Naive thymus-derived CD8-positive, alpha-beta T cell (primary cell): ENCODE results near the gene CPZ. TPM values are rescaled to one million over a fixed set of nuclear protein-coding genes. Genes with fewer than 3 reads are reported as not detected.
A peak's percentile ranks its signal among the peaks of the same experiment; 100 is the strongest.
"Not testable (repeated sequence)": the region's sequence is repeated elsewhere in the genome, so short reads cannot be mapped to it uniquely, and the experiment has no call there.

Experiments
- ATAC-seq, 2 donors: fragments of 150-1000 bp; cut with Tn5 transposase in 1 of 2; sonication (Bioruptor Pico), chemical (Tn5 transposase) in 1 of 2; 1 replicate in 1 of 2; 2 replicates in 1 of 2; pipeline ENCODE4 v1.10.0; 2021; ENCODE audit warnings: mild to moderate bottlenecking in 2 of 2, moderate library complexity in 2 of 2
- POLR2A ChIA-PET: fragments of 350-600 bp; sonication (Branson Sonifier 250); formaldehyde crosslinking; loops from one replicate; lab custom pipeline; 2021; ENCODE audit warnings: antibody characterized with exemption; lab: Charles Lee
- DNase-seq, 10 donors: peaks; one replicate each; pipeline versions ENCODE4 v3.0.0 to v3.0.0-alpha.2; 2020 to 2022
- H3K27ac Mint-ChIP-seq, 10 donors: one replicate each; pipeline ENCODE4 v1.8.0; 2020 to 2022; ENCODE audit warnings: mild to moderate bottlenecking in 10 of 10, mixed read lengths in 10 of 10, moderate library complexity in 4 of 10, inconsistent platforms in 1 of 10
- H3K27me3 Mint-ChIP-seq, 5 donors: one replicate each; pipeline ENCODE4 v1.8.0; 2021 to 2022; ENCODE audit warnings: mixed read lengths in 5 of 5
- H3K36me3 Mint-ChIP-seq, 3 donors: one replicate each; pipeline ENCODE4 v1.8.0; 2020 to 2022; ENCODE audit warnings: mixed read lengths in 3 of 3, mild to moderate bottlenecking in 2 of 3, inconsistent platforms in 1 of 3
- H3K4me1 Mint-ChIP-seq, 4 donors: one replicate each; pipeline ENCODE4 v1.8.0; 2021 to 2022; ENCODE audit warnings: mixed read lengths in 4 of 4
- H3K4me3 Mint-ChIP-seq, 10 donors: one replicate each; pipeline ENCODE4 v1.8.0; 2020 to 2022; ENCODE audit warnings: mild to moderate bottlenecking in 10 of 10, mixed read lengths in 10 of 10, moderate library complexity in 6 of 10, inconsistent platforms in 1 of 10
- H3K9me3 Mint-ChIP-seq, 9 donors: one replicate each; pipeline ENCODE4 v1.8.0; 2020 to 2022; ENCODE audit warnings: mixed read lengths in 9 of 9, mild to moderate bottlenecking in 3 of 9, inconsistent platforms in 1 of 9, moderate library complexity in 1 of 9
- polyA plus RNA-seq, 3 donors: library from polyadenylated mRNA; unstranded; fragments of 300-500 nt; fragmentation: Illumina TruSeq; gene quantifications; one replicate each; pipeline ENCODE4 v1.2.3, GENCODE V29; 2021
- total RNA-seq, 8 experiments: library from RNA in 2 of 8; stranded (reverse) in 2 of 8; gene quantifications; one replicate each; pipeline ENCODE4 v1.2.3 and lab custom pipeline; 2021 to 2026

The CPZ gene
- total and polyA plus RNA-seq, 5 experiments from 2014 or later = not detected

GRCh38 chr4:8615366-8615765 lies 22.8 kb downstream of the CPZ start:
- POLR2A ChIA-PET = no interaction called here
- Mint-ChIP-seq H3K27me3 (peaks cover 0 to 14% (median 0%) of the 10 kb centered on the region in 5 donors), H3K4me3 (no peak overlapping the region), H3K9me3 (peaks cover 0 to 2% (median 0%) of the 10 kb centered on the region in 9 donors), H3K4me1 (no peaks in the 10 kb centered on the region), H3K36me3 (no peaks in the 10 kb centered on the region), H3K27ac (no peak overlapping the region)
- DNase-seq (peak in 1 of 10 donors; percentile 40), ATAC-seq (no peak)

GRCh38 chr4:8615921-8616787 lies 23.6 kb downstream of the CPZ start:
- POLR2A ChIA-PET = no interaction called here
- H3K36me3 Mint-ChIP-seq = no peaks in the 10 kb centered on the region
- no peak overlapping the region for H3K4me3 Mint-ChIP-seq
- no peak for ATAC-seq
- no peaks in the 10 kb centered on the region for H3K4me1 Mint-ChIP-seq
- peak overlapping the region in 1 of 10 donors; percentile 6 for H3K27ac Mint-ChIP-seq
- peaks cover 0 to 2% (median 0%) of the 10 kb centered on the region in 9 donors for H3K9me3 Mint-ChIP-seq
- peak in 1 of 10 donors; percentile 59 for DNase-seq
- peaks cover 0 to 9% (median 0%) of the 10 kb centered on the region in 5 donors for H3K27me3 Mint-ChIP-seq

- Mint-ChIP-seq H3K4me1 (no peaks in the 10 kb centered on the region), H3K4me3 (no peak overlapping the region), H3K27ac (no peak overlapping the region), H3K9me3 (peaks cover 0 to under 1% (median 0%) of the 10 kb centered on the region in 9 donors), H3K36me3 (no peaks in the 10 kb centered on the region), H3K27me3 (peaks cover 0 to 4% (median 0%) of the 10 kb centered on the region in 5 donors)
- ATAC-seq = no peak
- DNase-seq = peak in 1 of 10 donors; percentile 53
- POLR2A ChIA-PET = no interaction called here
Observed at GRCh38 chr4:8616831-8617230, 24.3 kb downstream of the CPZ start.

DNA sequence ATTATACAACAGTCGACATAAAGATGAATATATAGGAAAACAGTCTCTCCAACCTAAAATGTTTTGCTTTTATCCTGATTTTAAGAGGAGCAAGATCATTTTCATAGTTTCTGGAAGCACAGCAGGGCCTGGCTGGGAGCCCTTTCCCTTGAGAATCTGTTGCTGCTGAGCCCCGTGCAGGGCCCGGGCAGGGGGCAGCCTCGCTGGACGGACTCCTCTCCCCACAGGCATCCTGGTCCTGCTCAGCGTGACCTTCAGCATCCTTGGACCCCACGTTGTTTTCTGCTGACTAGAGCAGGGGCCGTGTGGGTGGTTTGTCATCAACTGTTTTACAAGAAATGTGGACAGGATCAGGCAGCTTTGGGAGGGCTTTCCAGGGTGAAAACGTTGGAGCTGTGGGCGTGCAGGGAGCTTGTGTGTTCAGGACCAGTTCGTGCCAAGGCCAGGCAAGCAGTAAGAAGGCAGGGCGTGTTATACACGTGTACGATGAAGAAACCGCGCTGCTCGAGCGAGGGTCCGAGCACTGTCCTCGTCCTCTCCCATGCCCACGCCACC lies 25.0 kb downstream of the CPZ start:
- Mint-ChIP-seq H3K27me3 (peaks cover 0 to 3% (median 0%) of the 10 kb centered on the region in 5 donors), H3K4me1 (no peaks in the 10 kb centered on the region), H3K36me3 (no peaks in the 10 kb centered on the region), H3K4me3 (no peak overlapping the region), H3K27ac (peak overlapping the region in 1 of 10 donors; percentile 54), H3K9me3 (no peaks in the 10 kb centered on the region)
- ATAC-seq = no peak
- POLR2A ChIA-PET = no interaction called here
- DNase-seq = peak in 1 of 10 donors; percentile 26

DNA sequence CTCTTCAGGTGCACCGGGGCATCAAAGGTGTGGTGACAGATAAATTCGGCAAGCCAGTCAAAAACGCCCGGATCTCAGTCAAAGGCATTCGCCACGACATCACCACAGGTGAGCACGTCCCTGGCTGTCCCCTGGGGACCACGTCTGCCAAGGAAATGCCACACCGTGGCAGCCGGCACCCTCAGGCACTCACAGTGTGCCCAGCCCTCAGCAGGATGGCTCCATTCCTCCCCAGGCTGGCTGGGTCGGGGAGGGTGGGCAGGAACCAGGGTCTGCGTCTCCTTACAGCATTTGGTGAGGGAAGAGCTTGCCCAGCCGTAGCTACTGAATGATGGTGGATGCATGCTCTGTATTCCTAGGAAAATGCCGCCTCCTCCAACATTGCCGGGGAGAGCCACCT lies 25.9 kb downstream of the CPZ start:
- no peak for ATAC-seq
- no peaks in the 10 kb centered on the region for H3K9me3 Mint-ChIP-seq
- H3K4me3 Mint-ChIP-seq = no peak overlapping the region
- no peak overlapping the region for H3K27ac Mint-ChIP-seq
- H3K27me3 Mint-ChIP-seq = peaks cover 0 to 3% (median 0%) of the 10 kb centered on the region in 5 donors
- POLR2A ChIA-PET = no interaction called here
- no peaks in the 10 kb centered on the region for H3K36me3 Mint-ChIP-seq
- H3K4me1 Mint-ChIP-seq = no peaks in the 10 kb centered on the region
- DNase-seq = peak in 1 of 10 donors; percentile 36

DNA sequence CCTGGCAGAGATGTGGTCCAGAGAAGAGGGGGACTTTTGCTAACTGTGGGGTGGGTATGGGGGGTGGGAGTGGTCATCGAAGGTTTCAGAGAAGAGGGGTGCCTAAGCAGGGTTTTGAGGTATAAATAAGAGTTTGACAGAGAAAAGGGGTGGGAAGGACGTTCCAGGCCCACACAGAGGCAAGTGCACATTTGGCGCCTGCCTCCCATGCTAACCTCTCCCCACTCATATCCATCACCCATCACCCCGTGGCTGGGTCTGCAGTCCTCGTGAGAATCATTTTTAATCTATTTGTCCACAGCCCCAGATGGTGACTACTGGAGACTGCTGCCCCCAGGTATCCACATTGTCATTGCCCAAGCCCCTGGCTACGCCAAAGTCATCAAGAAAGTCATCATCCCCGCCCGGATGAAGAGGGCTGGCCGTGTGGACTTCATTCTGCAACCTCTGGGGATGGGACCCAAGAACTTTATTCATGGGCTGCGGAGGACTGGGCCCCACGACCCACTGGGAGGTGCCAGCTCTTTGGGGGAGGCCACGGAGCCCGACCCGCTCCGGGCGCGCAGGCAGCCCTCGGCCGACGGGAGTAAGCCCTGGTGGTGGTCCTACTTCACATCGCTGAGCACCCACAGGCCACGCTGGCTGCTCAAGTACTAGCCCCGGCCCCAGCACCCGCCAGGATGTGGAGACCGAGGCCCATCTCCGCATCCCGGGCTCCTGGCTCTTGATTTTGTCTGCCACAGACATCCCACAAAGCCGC lies 26.6 kb downstream of the CPZ start:
- DNase-seq (peak in 1 of 10 donors; percentile 30), ATAC-seq (no peak)
- H3K27me3 Mint-ChIP-seq = peaks cover 0 to 3% (median 0%) of the 10 kb centered on the region in 5 donors
- no peak overlapping the region for H3K27ac Mint-ChIP-seq
- H3K9me3 Mint-ChIP-seq = no peaks in the 10 kb centered on the region
- no peaks in the 10 kb centered on the region for H3K36me3 Mint-ChIP-seq
- H3K4me1 Mint-ChIP-seq = no peaks in the 10 kb centered on the region
- H3K4me3 Mint-ChIP-seq = no peak overlapping the region
- POLR2A ChIA-PET = no interaction called here

- H3K4me1 Mint-ChIP-seq, H3K4me3 Mint-ChIP-seq, H3K27me3 Mint-ChIP-seq, H3K9me3 Mint-ChIP-seq, H3K36me3 Mint-ChIP-seq, ATAC-seq, H3K27ac Mint-ChIP-seq, POLR2A ChIA-PET, DNase-seq: not testable (repeated sequence)
Observed at GRCh38 chr4:8621135-8621534, 28.6 kb downstream of the CPZ start.

DNA sequence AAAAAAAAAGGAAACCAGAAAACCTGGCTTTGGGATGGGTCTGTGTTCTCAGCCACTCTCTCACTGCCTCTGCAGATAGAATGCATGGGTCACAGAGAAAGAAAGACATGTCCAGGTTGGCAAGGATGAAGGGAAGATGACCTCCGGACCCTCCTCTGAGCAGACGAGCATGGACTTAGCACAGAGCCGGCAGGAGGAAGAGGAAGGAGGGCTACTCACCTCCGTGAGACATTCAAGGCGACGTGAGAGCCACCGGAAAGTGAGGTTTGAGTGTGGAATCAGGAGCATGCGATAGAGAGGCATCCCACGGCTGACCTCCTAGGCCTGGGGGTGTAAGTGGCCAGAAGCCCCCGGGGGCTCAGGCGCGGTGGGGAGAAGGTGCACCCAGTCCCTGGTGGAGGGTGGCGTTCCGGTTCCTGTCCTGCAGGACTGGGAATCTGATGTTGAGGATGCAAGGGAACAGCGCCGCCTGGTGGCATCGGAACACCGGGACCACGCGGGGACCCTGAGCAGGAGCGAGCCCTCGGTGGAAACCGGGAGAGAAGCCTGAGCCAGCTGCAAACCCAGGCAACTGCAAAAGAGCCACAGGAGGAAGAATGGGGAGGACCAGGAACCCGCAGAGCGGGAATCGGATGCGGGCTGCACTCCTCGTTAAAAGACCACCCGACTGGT lies 32.2 kb downstream of the CPZ start:
- DNase-seq, H3K27ac Mint-ChIP-seq, POLR2A ChIA-PET, H3K27me3 Mint-ChIP-seq, H3K36me3 Mint-ChIP-seq, ATAC-seq, H3K4me1 Mint-ChIP-seq, H3K4me3 Mint-ChIP-seq, H3K9me3 Mint-ChIP-seq: not testable (repeated sequence)

DNA sequence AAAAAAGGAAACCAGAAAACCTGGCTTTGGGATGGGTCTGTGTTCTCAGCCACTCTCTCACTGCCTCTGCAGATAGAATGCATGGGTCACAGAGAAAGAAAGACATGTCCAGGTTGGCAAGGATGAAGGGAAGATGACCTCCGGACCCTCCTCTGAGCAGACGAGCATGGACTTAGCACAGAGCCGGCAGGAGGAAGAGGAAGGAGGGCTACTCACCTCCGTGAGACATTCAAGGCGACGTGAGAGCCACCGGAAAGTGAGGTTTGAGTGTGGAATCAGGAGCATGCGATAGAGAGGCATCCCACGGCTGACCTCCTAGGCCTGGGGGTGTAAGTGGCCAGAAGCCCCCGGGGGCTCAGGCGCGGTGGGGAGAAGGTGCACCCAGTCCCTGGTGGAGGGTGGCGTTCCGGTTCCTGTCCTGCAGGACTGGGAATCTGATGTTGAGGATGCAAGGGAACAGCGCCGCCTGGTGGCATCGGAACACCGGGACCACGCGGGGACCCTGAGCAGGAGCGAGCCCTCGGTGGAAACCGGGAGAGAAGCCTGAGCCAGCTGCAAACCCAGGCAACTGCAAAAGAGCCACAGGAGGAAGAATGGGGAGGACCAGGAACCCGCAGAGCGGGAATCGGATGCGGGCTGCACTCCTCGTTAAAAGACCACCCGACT lies 37.8 kb downstream of the CPZ start:
- H3K27me3 Mint-ChIP-seq, DNase-seq, H3K36me3 Mint-ChIP-seq, H3K27ac Mint-ChIP-seq, POLR2A ChIA-PET, ATAC-seq, H3K4me1 Mint-ChIP-seq, H3K9me3 Mint-ChIP-seq, H3K4me3 Mint-ChIP-seq: not testable (repeated sequence)

GRCh38 chr4:8631896-8632295 lies 39.3 kb downstream of the CPZ start:
- H3K4me3 Mint-ChIP-seq, H3K9me3 Mint-ChIP-seq, POLR2A ChIA-PET, H3K36me3 Mint-ChIP-seq, H3K27ac Mint-ChIP-seq, ATAC-seq, H3K27me3 Mint-ChIP-seq, H3K4me1 Mint-ChIP-seq: not testable (repeated sequence)
- peak in 1 of 10 donors; percentile 37 for DNase-seq

DNA sequence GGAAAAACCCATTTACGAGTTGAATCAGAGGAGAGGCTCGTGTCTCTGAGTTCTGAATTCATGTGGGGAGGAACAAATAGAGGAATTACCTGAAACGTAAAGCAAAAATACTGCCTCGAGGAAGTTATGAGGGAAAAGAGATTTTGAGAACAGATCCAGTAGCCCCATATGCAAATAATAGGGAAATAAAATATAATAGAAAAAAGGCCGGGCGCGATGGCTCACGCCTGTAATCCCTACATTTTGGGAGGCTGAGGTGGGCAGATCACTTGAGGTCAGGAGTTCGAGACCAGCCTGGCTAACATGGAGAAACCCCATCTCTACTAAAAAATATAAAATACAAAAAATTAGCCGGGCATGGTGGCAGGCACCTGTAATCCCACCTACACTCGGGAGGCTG lies 42.2 kb downstream of the CPZ start:
- ATAC-seq, H3K4me1 Mint-ChIP-seq, DNase-seq, H3K36me3 Mint-ChIP-seq, H3K27ac Mint-ChIP-seq, H3K27me3 Mint-ChIP-seq, H3K4me3 Mint-ChIP-seq, POLR2A ChIA-PET, H3K9me3 Mint-ChIP-seq: not testable (repeated sequence)

DNA sequence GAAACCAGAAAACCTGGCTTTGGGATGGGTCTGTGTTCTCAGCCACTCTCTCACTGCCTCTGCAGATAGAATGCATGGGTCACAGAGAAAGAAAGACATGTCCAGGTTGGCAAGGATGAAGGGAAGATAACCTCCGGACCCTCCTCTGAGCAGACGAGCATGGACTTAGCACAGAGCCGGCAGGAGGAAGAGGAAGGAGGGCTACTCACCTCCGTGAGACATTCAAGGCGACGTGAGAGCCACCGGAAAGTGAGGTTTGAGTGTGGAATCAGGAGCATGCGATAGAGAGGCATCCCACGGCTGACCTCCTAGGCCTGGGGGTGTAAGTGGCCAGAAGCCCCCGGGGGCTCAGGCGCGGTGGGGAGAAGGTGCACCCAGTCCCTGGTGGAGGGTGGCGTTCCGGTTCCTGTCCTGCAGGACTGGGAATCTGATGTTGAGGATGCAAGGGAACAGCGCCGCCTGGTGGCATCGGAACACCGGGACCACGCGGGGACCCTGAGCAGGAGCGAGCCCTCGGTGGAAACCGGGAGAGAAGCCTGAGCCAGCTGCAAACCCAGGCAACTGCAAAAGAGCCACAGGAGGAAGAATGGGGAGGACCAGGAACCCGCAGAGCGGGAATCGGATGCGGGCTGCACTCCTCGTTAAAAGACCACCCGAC lies 43.5 kb downstream of the CPZ start:
- POLR2A ChIA-PET, H3K4me3 Mint-ChIP-seq, H3K4me1 Mint-ChIP-seq, H3K36me3 Mint-ChIP-seq, ATAC-seq, H3K9me3 Mint-ChIP-seq, DNase-seq, H3K27ac Mint-ChIP-seq: not testable (repeated sequence)
- peaks cover 0 to 19% (median 2%) of the 10 kb centered on the region in 5 donors for H3K27me3 Mint-ChIP-seq
